GM21825 (cell line): ENCODE data around the gene NHERF1.

Experiments used
- ATAC-seq: cut with Tn5 transposase; IDR thresholded peaks from one replicate; pipeline ENCODE4 v1.9.1; 2021; ENCODE audit warnings: mild to moderate bottlenecking, moderate library complexity; ENCODE audit not compliant: unreplicated experiment

The NHERF1 gene

GRCh38 chr17:74807441-74807840 lies 59.0 kb downstream of the NHERF1 start:
- ATAC-seq, result no peak

- no peak for ATAC-seq
These were observed 59.5 kb downstream of the NHERF1 start for GRCh38 chr17:74807925-74808324.

- no peak for ATAC-seq
These were observed 60.4 kb downstream of the NHERF1 start for GRCh38 chr17:74808714-74809430.

- ATAC-seq, result no peak
These were observed 62.5 kb downstream of the NHERF1 start for GRCh38 chr17:74810699-74811485.

GRCh38 chr17:74812109-74813009 lies 63.9 kb downstream of the NHERF1 start:
- ATAC-seq, result no peak

GRCh38 chr17:74814453-74814852 lies 66.0 kb downstream of the NHERF1 start:
- no peak for ATAC-seq

- no peak for ATAC-seq
These were observed 66.6 kb downstream of the NHERF1 start for GRCh38 chr17:74815067-74815466.

GRCh38 chr17:74815550-74816370 lies 67.3 kb downstream of the NHERF1 start:
- ATAC-seq, result no peak

GRCh38 chr17:74816905-74817620 lies 68.6 kb downstream of the NHERF1 start:
- no peak for ATAC-seq

- ATAC-seq, result no peak
These were observed 70.0 kb downstream of the NHERF1 start for GRCh38 chr17:74818291-74818938.
